ENCODE measurements around the gene IQSEC1. TPM values are rescaled to one million over a fixed set of nuclear protein-coding genes. Genes with fewer than 3 reads are reported as not detected.

IQSEC1 gene
- total RNA-seq, 1 donor = 22.1 TPM

- Histone ChIP-seq H3K4me3 (ENCODE audit: insufficient read depth, low read length) (no peak overlapping the region), H3K27ac (ENCODE audit: low read depth, low read length) (no peak overlapping the region), H3K4me1 (ENCODE audit: insufficient read depth, low read length) (peaks cover 32% of the 10 kb centered on the region), H4K20me1 (ENCODE audit: insufficient read depth, low read length) (no peaks in the 10 kb centered on the region), H3K27me3 (ENCODE audit: insufficient read depth, low read length) (no peaks in the 10 kb centered on the region), H2AFZ (ENCODE audit: low read length) (no peak overlapping the region), H3K36me3 (ENCODE audit: insufficient read depth, low read length) (no peaks in the 10 kb centered on the region), H3K4me2 (ENCODE audit: insufficient read depth, low read length) (no peak overlapping the region), H3K79me2 (ENCODE audit: insufficient read depth, low read length) (no peaks in the 10 kb centered on the region), H3K9me3 (ENCODE audit: low read depth, low read length) (no peaks in the 10 kb centered on the region)
- DNase-seq (ENCODE audit: insufficient read length, low spot score, missing footprints) = peak; percentile 59
- TF ChIP-seq, protein P1, sequence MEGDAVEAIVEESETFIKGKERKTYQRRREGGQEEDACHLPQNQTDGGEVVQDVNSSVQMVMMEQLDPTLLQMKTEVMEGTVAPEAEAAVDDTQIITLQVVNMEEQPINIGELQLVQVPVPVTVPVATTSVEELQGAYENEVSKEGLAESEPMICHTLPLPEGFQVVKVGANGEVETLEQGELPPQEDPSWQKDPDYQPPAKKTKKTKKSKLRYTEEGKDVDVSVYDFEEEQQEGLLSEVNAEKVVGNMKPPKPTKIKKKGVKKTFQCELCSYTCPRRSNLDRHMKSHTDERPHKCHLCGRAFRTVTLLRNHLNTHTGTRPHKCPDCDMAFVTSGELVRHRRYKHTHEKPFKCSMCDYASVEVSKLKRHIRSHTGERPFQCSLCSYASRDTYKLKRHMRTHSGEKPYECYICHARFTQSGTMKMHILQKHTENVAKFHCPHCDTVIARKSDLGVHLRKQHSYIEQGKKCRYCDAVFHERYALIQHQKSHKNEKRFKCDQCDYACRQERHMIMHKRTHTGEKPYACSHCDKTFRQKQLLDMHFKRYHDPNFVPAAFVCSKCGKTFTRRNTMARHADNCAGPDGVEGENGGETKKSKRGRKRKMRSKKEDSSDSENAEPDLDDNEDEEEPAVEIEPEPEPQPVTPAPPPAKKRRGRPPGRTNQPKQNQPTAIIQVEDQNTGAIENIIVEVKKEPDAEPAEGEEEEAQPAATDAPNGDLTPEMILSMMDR (IDR thresholded peaks at IDR 0.05; ENCODE audit: extremely low read depth, low read depth, low read length) = no peak
Measured at GRCh38 chr3:13013151-13013561, 60.1 kb downstream of the IQSEC1 start.

- H3K79me2 ChIP-seq (ENCODE audit: insufficient read depth, low read length) = no peaks in the 10 kb centered on the region
- H3K27me3 ChIP-seq (ENCODE audit: insufficient read depth, low read length) = no peaks in the 10 kb centered on the region
- TF ChIP-seq, protein P1 (IDR thresholded peaks at IDR 0.05; ENCODE audit: extremely low read depth, low read depth, low read length) = no peak
- H4K20me1 ChIP-seq (ENCODE audit: insufficient read depth, low read length) = no peaks in the 10 kb centered on the region
- no peaks in the 10 kb centered on the region for H3K36me3 ChIP-seq (ENCODE audit: insufficient read depth, low read length)
- H3K9me3 ChIP-seq (ENCODE audit: low read depth, low read length) = no peaks in the 10 kb centered on the region
- no peak overlapping the region for H2AFZ ChIP-seq (ENCODE audit: low read length)
- H3K4me2 ChIP-seq (ENCODE audit: insufficient read depth, low read length) = no peak overlapping the region
- peak; percentile 85 for DNase-seq (ENCODE audit: insufficient read length, low spot score, missing footprints)
- H3K4me3 ChIP-seq (ENCODE audit: insufficient read depth, low read length) = no peak overlapping the region
- no peak overlapping the region for H3K27ac ChIP-seq (ENCODE audit: low read depth, low read length)
- peaks cover 24% of the 10 kb centered on the region for H3K4me1 ChIP-seq (ENCODE audit: insufficient read depth, low read length)
Measured at GRCh38 chr3:13012221-13012691, 61.0 kb downstream of the IQSEC1 start.

DNA sequence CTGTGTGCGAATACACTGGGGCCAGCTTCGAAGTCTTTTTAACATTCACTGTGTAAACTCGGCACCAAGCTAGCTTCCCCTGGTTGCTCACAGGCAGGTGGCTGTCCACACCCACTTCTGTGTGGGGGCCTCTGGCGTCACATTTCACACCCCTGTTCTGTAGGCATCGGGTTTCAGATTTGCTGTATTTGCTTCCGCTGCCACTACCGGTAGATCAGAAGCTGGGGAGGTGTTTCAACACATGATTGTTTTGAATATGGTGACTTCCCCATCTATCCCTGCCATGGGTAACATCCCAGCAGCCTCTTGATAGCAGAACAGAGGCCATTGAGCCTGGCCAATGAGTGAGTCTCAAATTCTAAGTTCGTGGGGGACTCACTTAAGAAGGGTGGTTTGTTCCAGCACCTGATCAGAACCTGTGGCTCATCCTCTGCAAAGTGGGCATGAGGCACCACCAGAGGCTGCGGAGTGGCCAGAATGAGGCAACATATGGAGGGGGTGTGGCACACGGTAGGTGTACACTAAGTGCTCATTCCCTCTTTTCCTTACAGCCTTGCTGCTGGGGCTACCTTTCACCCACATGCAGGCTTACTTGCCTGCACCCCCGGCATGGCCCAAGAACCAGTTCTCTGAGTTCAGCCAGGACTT is 61.5 kb downstream of the IQSEC1 start:
- Histone ChIP-seq H2AFZ (ENCODE audit: low read length) (no peak overlapping the region), H3K9me3 (ENCODE audit: low read depth, low read length) (no peaks in the 10 kb centered on the region), H3K36me3 (ENCODE audit: insufficient read depth, low read length) (no peaks in the 10 kb centered on the region), H4K20me1 (ENCODE audit: insufficient read depth, low read length) (no peaks in the 10 kb centered on the region), H3K79me2 (ENCODE audit: insufficient read depth, low read length) (no peaks in the 10 kb centered on the region), H3K4me2 (ENCODE audit: insufficient read depth, low read length) (no peak overlapping the region), H3K4me3 (ENCODE audit: insufficient read depth, low read length) (no peak overlapping the region), H3K27ac (ENCODE audit: low read depth, low read length) (no peak overlapping the region), H3K4me1 (ENCODE audit: insufficient read depth, low read length) (peaks cover 24% of the 10 kb centered on the region), H3K27me3 (ENCODE audit: insufficient read depth, low read length) (no peaks in the 10 kb centered on the region)
- DNase-seq (ENCODE audit: insufficient read length, low spot score, missing footprints) = peak; percentile 51
- TF ChIP-seq, protein P1 (IDR thresholded peaks at IDR 0.05; ENCODE audit: extremely low read depth, low read depth, low read length) = no peak

- Histone ChIP-seq H4K20me1 (ENCODE audit: insufficient read depth, low read length) (no peaks in the 10 kb centered on the region), H3K27me3 (ENCODE audit: insufficient read depth, low read length) (no peaks in the 10 kb centered on the region), H3K36me3 (ENCODE audit: insufficient read depth, low read length) (no peaks in the 10 kb centered on the region), H3K27ac (ENCODE audit: low read depth, low read length) (no peak overlapping the region), H3K9me3 (ENCODE audit: low read depth, low read length) (no peaks in the 10 kb centered on the region), H3K4me2 (ENCODE audit: insufficient read depth, low read length) (no peak overlapping the region), H2AFZ (ENCODE audit: low read length) (no peak overlapping the region), H3K4me1 (ENCODE audit: insufficient read depth, low read length) (peaks cover 17% of the 10 kb centered on the region), H3K4me3 (ENCODE audit: insufficient read depth, low read length) (no peak overlapping the region), H3K79me2 (ENCODE audit: insufficient read depth, low read length) (no peaks in the 10 kb centered on the region)
- TF ChIP-seq, protein P1 (IDR thresholded peaks at IDR 0.05; ENCODE audit: extremely low read depth, low read depth, low read length) = no peak
- DNase-seq (ENCODE audit: insufficient read length, low spot score, missing footprints) = peak; percentile 48
Measured at GRCh38 chr3:13010780-13011572, 62.3 kb downstream of the IQSEC1 start.
